Bronchial smooth muscle cell (primary cell): ENCODE measurements around the gene SPEM1. TPM values are rescaled to one million over a fixed set of nuclear protein-coding genes. Genes with fewer than 3 reads are reported as not detected.

ENCODE experiments used
- total RNA-seq: library from RNA; depleted of rRNA; stranded (reverse); fragments of >200 nt; gene quantifications from 2 replicates; pipeline ENCODE4 v1.2.1, GENCODE V29; 2014

Gene SPEM1, protein sequence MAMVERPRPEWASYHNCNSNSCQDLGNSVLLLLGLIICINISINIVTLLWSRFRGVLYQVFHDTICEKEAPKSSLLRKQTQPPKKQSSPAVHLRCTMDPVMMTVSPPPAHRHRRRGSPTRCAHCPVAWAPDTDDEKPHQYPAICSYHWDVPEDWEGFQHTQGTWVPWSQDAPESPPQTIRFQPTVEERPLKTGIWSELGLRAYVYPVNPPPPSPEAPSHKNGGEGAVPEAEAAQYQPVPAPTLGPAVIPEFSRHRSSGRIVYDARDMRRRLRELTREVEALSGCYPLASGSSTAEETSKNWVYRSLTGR
- total RNA-seq, result 0.16 TPM in 1 of 2 replicates, not detected in the other

DNA sequence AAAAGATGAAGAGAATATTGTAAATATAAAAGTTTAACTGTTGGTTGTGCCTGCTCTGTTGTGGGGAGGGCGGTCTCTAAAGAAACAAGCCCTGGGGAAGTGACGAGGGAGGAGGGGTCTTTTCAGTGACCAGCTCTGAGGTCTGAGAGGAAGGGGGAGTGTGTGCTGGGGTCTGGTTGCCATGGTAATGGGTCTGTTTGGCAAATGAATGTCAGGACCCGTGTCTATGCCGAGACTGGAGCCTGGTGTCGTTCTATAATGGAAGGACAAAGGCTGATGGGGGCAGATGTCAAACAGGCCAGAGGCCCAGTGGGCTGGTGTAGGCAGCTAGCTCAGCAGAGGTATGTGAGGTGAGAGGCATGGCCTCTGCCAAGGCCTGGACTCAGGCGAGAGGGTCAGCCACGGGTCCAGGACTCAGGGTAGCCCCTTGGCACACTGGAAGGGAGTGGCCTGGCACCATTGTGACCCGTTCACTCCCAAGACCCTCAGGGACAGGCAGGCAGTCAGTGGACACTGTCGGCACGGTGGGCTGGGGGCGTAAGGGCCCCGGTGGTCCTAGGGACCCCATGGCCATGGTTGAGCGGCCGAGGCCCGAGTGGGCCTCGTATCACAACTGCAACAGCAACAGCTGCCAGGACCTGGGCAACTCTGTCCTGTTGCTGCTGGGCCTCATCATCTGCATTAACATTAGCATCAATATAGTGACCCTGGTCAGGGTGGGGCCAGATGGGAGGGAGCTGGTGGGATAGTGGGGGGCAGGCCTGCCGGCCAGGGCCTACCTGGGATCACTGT is at the start of gene SPEM1:
SPEM1 (plus strand) TSS at position 506 of the 792 bp plus-strand sequence; CDS start at position 567, 61 bp downstream.

DNA sequence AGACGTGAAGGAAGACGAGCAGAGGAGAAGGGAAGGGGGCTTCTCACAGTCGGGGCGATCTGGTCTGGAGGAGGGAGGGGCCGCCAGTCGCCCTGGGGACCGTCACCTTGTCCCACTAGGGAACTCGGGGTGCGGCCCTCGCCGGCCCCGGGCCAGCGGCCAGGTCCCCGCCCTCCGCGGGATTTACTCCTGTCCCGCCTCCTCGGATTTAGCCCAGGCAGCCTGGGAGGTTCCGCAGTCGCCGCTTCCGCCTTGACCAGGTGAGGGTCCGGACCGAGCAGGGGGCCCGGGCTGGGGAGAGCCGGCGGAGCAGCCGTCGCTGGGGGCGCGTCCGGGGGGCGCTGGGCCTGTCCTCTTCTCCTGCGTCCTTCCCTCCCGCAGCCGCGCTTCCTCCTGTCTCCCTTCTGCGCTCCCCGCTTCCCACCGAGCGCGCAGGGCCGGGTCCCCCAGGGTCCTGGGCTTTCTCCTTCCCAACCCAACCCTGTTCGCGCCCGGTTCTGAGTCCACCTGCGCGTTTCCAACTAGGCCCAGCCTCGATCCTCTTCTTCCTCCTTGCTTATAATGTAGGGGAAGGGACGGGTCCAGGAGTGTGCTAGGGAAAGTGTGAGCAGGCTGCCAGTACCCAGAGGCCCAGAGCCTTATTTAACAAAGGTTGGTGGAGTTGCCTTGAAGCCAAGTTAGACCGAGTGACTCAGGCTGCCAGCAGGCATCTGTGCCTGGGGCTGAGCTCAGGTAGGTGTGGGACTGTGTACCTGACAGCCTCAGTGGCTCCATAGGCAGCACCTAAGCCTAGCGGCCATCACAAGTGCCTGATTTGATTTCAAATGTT is 39.1 kb upstream of the SPEM1 start, which contains the start of gene TNK1:
TNK1 (plus strand) TSS at position 235 of the 829 bp plus-strand sequence. CDS start 1,838 bp downstream, outside the sequence.

DNA sequence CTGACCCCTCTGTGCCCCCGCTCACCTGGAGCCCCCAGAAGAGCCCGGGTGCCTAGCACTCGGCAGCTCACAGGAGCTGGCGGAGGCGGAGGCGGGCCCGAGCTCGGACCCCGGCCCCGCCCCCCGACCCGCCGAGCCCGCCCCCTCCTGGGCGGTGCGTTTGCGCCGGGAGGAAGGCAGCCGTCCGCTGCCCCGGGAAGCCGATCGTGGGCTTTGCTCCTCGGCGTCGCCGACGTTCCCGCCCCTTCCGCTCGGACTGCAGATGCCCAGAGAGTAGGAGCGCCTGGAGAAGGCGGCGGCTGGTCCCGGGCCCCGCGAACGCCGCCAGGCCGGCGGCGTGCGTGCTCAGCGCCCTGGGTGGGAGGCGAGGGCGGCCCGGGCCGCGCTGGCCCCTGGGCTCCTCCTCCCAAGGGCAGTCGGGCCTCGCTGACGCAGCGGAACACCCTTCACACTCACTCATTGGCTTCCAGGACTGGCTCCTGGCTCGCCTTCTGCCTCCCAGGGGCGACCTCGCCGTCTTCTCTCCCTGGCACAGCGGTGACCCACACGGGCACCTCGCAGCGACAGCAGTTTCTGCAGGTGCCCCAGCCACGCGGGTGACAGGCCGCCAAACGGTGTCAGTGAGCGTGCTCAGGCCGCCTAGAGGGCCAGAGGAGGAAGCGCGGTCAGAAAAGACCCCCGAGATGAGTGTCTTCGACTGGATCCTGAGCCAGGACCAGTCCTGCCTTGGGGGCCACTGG is 25.5 kb upstream of the SPEM1 start, which contains the start of gene PLSCR3:
PLSCR3 (minus strand) TSS at position 74 of the 740 bp plus-strand sequence. CDS start 415 bp downstream, outside the sequence.

DNA sequence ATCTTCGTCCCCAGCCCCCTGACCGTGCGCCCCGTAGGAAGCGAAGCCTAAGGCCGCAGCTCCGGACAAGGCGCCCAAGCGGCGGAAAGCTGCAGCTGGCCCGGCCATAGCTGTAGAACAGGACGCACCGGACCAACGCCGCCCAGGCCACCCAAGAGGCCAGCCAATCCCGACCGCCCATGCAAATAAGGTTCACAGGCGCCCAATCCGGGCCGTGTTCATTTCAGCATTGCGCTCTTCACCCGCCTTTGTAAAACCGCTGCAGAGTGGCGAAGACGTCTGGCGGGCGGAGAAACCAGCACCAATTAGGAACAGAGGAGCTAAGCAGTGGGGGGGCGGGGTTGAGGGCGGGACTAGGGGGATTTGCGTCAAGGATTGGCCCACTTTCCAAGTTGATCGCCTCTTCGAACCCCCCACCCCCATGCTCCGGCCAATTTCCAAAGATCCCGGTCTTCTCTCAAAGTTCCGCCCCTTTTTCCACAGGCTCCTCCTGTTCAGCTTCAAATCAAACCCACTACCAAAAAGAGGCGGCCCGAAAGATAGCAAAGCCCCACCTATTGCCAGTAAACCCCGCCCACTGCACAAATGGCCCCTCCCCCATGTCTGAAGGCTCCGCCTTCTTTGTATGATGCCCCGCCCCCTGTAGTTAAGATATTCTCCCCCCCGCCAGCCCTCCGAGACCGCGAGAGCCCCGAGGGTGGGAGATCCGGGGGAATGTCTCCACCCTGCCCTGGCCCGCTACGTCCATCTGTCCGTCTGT is 16.0 kb upstream of the SPEM1 start, which contains the start of gene TMEM256:
TMEM256 (minus strand) TSS at position 121 of the 760 bp plus-strand sequence; CDS start at position 108, 13 bp downstream.

DNA sequence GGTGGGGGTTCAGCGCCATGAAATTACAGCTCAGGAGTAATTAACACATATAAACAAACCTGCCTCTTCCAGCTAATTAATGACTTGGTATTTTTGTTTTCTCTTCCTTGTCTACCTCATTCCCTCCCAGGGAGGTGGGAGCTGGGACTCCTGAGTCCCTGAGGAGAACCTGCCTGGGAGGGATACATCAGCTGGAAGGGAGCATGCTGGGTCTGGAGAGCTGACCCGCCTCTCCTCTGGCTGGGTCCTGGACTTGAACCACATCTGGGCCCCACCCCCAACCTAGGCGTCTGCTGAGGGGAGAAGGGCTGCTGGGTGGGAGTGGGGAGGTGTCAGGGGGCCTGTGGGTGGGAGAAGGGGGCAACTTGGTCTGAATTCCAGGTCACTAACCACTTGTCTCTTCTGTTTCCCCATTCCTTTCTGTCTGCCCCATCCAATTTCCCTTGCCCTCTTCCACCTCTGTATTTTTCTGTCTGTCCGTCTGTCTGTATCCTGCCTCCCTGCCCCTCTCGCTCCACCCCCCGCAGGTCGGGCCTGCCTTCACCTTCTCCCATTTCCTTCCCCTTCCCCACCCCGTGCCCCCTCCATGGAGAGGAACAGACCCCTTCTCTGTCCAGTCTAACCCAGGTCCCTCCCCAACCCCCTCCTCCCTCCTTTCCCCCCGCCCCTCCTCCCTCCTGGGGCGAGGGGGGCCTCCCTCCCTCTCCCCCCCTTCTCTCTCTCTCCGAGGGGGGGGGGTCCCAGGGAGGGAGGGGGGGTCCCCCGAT is 12.5 kb upstream of the SPEM1 start, which contains the start of gene NLGN2:
NLGN2 (plus strand) TSS at position 361 of the 767 bp plus-strand sequence. CDS start 411 bp downstream, outside the sequence.

DNA sequence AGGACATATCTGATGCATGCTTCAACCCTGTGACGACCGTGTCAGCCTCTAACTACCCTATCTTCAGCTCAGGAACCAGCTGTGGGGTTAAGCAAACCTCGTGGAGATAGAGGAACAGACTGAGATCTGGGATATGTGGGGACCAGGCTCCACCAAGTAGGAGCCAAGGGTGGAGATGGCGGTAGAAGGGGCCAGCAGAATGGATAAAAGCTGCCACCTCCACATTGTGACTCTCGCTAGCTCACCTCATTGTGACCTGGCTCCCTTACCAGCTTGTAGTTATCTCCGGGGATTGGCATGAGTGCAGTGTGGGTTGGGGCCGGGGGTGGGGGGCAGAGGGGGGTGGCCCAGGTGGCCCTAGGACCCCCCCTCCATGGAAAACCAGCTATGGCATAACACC is 5.2 kb downstream of the SPEM1 start, which contains the start of gene SPEM2:
SPEM2 (plus strand) TSS at position 301 of the 400 bp plus-strand sequence; CDS start at position 374, 73 bp downstream.

DNA sequence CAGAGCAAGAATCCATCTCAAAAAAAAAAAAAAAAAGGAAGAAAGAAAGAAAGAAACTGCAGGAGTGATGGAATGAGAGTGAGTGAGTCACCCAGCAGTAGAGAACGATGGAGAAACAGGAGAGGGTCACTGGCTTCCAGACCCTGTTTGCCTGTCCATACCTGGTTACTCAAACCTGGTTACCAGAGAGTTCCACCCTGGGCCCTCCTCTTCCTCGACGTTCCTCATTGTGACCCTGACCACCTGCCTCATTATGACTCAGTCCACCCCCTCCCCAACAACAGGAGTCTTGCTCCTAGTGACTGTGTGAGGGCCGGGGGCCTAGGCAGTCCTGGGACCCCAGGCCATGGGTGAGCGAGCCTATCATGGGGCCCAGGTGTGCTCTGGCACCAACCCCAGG is 8.4 kb downstream of the SPEM1 start, which contains the start of gene SPEM3:
SPEM3 (plus strand) TSS at position 301 of the 400 bp plus-strand sequence; CDS start at position 347, 46 bp downstream.

DNA sequence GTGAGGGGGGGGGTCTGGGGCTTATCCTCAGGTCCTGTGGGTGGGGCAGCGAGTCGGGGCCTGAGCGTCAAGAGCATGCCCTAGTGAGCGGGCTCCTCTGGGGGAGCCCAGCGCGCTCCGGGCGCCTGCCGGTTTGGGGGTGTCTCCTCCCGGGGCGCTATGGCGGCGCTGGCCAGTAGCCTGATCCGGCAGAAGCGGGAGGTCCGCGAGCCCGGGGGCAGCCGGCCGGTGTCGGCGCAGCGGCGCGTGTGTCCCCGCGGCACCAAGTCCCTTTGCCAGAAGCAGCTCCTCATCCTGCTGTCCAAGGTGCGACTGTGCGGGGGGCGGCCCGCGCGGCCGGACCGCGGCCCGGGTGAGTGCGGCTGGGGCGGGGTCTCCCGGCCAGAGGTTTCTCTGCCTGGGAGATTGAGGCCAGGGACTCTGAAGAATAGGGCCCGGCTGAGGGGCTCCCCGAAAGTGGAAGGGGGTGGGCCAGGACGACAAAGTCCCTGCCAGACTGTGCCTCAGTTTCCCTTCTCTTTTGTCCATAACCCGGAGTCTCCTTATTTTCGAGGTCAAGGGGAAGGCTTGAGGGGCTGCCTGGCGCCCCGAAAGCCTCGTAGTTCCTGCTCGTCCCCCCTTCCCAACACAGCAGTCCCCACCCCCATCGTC is 19.5 kb downstream of the SPEM1 start, which contains the start of gene FGF11:
FGF11 (plus strand) TSS at position 51 of the 651 bp plus-strand sequence; CDS start at position 160, 109 bp downstream.

DNA sequence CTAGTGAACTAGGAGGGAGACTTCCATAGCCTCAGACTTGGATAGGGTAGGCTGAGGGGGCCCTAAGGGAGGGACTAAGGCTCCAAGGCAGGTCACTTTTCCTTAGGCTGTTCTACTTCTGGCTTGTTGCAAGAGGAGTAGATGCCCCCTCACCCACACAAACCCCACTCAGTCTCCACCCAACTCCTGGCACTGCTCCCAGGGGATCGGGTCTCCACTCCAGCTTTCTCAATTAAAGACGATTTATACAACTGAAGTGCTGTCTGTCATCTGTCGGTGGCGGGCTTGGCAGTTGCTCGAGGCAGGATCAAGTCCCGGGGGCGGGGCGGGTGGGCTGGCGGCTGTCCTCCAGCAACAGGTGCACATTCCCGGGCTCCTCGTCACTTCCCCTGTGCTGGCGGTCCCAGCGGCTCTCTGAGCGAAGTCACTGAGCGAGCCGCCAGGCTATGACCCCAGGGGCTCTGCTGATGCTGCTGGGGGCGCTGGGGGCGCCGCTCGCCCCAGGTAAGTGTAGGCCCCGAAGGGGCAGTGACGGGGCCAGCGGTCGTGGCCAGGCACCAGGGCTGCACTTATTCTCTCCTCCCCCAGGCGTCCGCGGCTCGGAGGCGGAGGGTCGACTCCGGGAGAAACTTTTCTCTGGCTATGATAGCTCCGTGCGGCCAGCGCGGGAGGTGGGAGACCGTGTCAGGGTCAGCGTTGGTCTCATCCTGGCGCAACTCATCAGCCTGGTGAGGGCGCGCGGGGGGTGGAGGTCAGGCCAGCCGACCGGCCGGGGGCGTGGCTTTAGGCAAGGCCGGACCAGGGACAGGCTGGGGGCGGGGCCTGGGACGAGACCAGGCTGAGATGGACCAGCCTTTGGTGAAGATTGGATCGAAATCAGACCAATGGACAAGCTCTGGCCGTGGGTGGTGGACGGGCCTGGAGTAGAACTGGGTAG is 24.8 kb downstream of the SPEM1 start, which contains the start of gene CHRNB1:
CHRNB1 (plus strand) TSS at position 380 of the 937 bp plus-strand sequence; CDS start at position 447, 67 bp downstream.

Other genes starting within 250 kb of the SPEM1 start
- gene ASGR1, start 241.0 kb upstream of the SPEM1 start, total RNA-seq, result 0.86 and 1.6 TPM in 2 replicates
- 14.3 and 16.3 TPM in 2 replicates for gene DLG4, start 200.5 kb upstream of the SPEM1 start, total RNA-seq
- 233 and 286 TPM in 2 replicates for gene ACADVL, start 200.4 kb upstream of the SPEM1 start, total RNA-seq
- gene DVL2, start 185.8 kb upstream of the SPEM1 start, total RNA-seq, result 106 and 115 TPM in 2 replicates
- 29.5 and 39.6 TPM in 2 replicates for gene PHF23, start 180.9 kb upstream of the SPEM1 start, total RNA-seq
- gene GABARAP, start 177.9 kb upstream of the SPEM1 start, total RNA-seq, result 192 and 205 TPM in 2 replicates
- gene CTDNEP1, start 168.6 kb upstream of the SPEM1 start, total RNA-seq, result 19.1 and 23.0 TPM in 2 replicates
- gene ELP5, start 168.1 kb upstream of the SPEM1 start, total RNA-seq, result 19.9 and 22.9 TPM in 2 replicates
- 4.2 and 16.5 TPM in 2 replicates for gene CLDN7, start 157.8 kb upstream of the SPEM1 start, total RNA-seq
- gene SLC2A4, start 138.6 kb upstream of the SPEM1 start, total RNA-seq, result 0.09 and 0.16 TPM in 2 replicates
- gene YBX2, start 125.7 kb upstream of the SPEM1 start, total RNA-seq, result 0.09 TPM in 1 of 2 replicates, not detected in the other
- gene EIF5A, start 112.7 kb upstream of the SPEM1 start, total RNA-seq, result 435 and 499 TPM in 2 replicates
- gene GPS2, start 105.0 kb upstream of the SPEM1 start, total RNA-seq, result 22.5 and 47.1 TPM in 2 replicates
- gene NEURL4, start 91.0 kb upstream of the SPEM1 start, total RNA-seq, result 18.9 and 25.7 TPM in 2 replicates
- gene ACAP1, start 83.8 kb upstream of the SPEM1 start, total RNA-seq, result 3.3 and 5.2 TPM in 2 replicates
- gene KCTD11, start 68.2 kb upstream of the SPEM1 start, total RNA-seq, result 4.6 and 5.4 TPM in 2 replicates
- gene TMEM95, start 65.2 kb upstream of the SPEM1 start, total RNA-seq, result not detected in 2 replicates
- gene TNK1, start 39.2 kb upstream of the SPEM1 start, total RNA-seq, result 0.09 and 0.32 TPM in 2 replicates
- 15.5 and 15.9 TPM in 2 replicates for gene PLSCR3, start 25.8 kb upstream of the SPEM1 start, total RNA-seq
- 70.3 and 140 TPM in 2 replicates for gene TMEM256, start 16.2 kb upstream of the SPEM1 start, total RNA-seq
- gene NLGN2, start 12.5 kb upstream of the SPEM1 start, total RNA-seq, result 6.8 and 7.1 TPM in 2 replicates
- gene SPEM2, start 5.3 kb downstream of the SPEM1 start, total RNA-seq, result not detected in 2 replicates
- gene SPEM3, start 8.5 kb downstream of the SPEM1 start, total RNA-seq, result not detected in 2 replicates
- 0.60 and 2.4 TPM in 2 replicates for gene TMEM102, start 15.1 kb downstream of the SPEM1 start, total RNA-seq
- 1.0 and 1.1 TPM in 2 replicates for gene FGF11, start 19.2 kb downstream of the SPEM1 start, total RNA-seq
- gene CHRNB1, start 24.7 kb downstream of the SPEM1 start, total RNA-seq, result 8.8 and 10.1 TPM in 2 replicates
- 12.5 and 16.4 TPM in 2 replicates for gene ZBTB4, start 59.3 kb downstream of the SPEM1 start, total RNA-seq
- not detected in 2 replicates for gene SLC35G6, start 61.1 kb downstream of the SPEM1 start, total RNA-seq
- gene POLR2A, start 64.0 kb downstream of the SPEM1 start, total RNA-seq, result 107 and 113 TPM in 2 replicates
- 7.3 and 9.1 TPM in 2 replicates for gene TNFSF12, start 128.7 kb downstream of the SPEM1 start, total RNA-seq
- 0.34 and 1.7 TPM in 2 replicates for gene TNFSF13, start 138.4 kb downstream of the SPEM1 start, total RNA-seq
- 51.1 and 54.5 TPM in 2 replicates for gene SENP3, start 141.6 kb downstream of the SPEM1 start, total RNA-seq
- gene CD68, start 159.3 kb downstream of the SPEM1 start, total RNA-seq, result 21.0 and 27.6 TPM in 2 replicates
- gene MPDU1, start 163.5 kb downstream of the SPEM1 start, total RNA-seq, result 36.7 and 48.5 TPM in 2 replicates
- gene SOX15, start 169.8 kb downstream of the SPEM1 start, total RNA-seq, result 0.17 and 0.32 TPM in 2 replicates
- 31.5 and 35.0 TPM in 2 replicates for gene FXR2, start 194.6 kb downstream of the SPEM1 start, total RNA-seq
- gene SAT2, start 207.5 kb downstream of the SPEM1 start, total RNA-seq, result 55.3 and 67.3 TPM in 2 replicates
- 0.26 and 0.47 TPM in 2 replicates for gene SHBG, start 209.8 kb downstream of the SPEM1 start, total RNA-seq
- gene ATP1B2, start 230.6 kb downstream of the SPEM1 start, total RNA-seq, result not detected in 2 replicates